PC-9 (cell line): ENCODE data around the gene CD22.

Source experiments
- EZH2 ChIP-seq: fragments of 200-600 bp; sonication (generic); IDR thresholded peaks from 2 replicates; pipeline ENCODE4 v1.8.0; 2017; ENCODE audit warnings: antibody characterized with exemption, low read depth
- TF ChIP-seq, protein P1 (sequence below): fragments of 200-600 bp; sonication (generic); conservative IDR thresholded peaks from 2 replicates; pipeline ENCODE4 v1.6.1; 2017; ENCODE audit warnings: mixed run types, antibody characterized with exemption, mild to moderate bottlenecking, moderate library complexity

- TF ChIP-seq, protein P1, sequence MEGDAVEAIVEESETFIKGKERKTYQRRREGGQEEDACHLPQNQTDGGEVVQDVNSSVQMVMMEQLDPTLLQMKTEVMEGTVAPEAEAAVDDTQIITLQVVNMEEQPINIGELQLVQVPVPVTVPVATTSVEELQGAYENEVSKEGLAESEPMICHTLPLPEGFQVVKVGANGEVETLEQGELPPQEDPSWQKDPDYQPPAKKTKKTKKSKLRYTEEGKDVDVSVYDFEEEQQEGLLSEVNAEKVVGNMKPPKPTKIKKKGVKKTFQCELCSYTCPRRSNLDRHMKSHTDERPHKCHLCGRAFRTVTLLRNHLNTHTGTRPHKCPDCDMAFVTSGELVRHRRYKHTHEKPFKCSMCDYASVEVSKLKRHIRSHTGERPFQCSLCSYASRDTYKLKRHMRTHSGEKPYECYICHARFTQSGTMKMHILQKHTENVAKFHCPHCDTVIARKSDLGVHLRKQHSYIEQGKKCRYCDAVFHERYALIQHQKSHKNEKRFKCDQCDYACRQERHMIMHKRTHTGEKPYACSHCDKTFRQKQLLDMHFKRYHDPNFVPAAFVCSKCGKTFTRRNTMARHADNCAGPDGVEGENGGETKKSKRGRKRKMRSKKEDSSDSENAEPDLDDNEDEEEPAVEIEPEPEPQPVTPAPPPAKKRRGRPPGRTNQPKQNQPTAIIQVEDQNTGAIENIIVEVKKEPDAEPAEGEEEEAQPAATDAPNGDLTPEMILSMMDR, result no peak
- no peak for TF ChIP-seq EZH2
These were observed 31.1 kb upstream of the CD22 start for GRCh38 chr19:35297922-35298321.
